ENCODE data around the gene STX10.

STX10 gene

DNA sequence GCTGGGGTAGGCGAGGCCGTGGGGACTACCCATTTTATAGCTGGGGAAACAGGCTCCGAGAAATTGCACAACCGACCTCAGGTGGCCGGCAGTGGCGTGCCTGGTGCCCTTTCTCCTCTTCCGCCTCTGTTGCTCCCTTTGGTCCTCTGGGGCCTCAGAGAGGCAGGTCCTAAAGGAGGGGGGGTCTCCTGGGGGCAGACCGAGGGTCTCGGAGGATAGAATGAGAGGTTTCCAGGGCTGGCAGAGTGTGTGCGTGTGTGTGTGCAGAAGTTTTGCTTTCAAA lies 11.3 kb downstream of the STX10 start:
- DNase-seq, result no peak

DNA sequence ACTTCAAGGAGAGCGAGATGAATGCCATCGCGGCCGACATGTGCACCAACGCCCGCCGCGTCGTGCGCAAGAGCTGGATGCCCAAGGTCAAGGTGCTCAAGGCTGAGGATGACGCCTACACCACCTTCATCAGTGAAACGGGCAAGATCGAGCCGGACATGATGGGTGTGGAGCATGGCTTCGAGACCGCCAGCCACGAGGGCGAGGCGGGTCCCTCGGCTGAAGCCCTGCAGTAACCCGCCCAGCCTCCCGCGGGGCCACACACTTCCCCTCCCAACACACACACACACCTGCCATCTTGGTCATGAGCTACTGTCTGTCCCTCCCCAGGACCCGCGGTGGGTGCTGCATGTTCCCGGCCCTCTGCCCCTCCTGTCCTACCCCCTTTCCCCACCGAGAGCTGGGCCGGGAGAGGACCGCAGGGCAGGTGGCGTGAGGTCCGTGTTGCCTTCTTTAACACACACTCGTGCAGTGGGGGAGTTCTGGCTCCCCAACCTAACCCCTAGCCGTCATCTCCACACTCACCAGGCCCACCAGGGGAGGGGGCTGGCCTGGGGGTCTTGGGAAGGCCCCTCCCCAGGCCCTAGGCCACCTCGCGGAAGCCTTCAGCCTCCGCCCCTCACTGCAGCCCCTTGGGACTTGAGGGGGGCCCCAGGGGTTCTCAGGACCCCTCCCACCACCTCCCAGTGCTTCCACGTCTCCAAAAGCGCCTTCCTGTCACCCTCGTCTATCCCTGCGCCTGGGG lies 11.8 kb downstream of the STX10 start:
- DNase-seq, result no peak

DNA sequence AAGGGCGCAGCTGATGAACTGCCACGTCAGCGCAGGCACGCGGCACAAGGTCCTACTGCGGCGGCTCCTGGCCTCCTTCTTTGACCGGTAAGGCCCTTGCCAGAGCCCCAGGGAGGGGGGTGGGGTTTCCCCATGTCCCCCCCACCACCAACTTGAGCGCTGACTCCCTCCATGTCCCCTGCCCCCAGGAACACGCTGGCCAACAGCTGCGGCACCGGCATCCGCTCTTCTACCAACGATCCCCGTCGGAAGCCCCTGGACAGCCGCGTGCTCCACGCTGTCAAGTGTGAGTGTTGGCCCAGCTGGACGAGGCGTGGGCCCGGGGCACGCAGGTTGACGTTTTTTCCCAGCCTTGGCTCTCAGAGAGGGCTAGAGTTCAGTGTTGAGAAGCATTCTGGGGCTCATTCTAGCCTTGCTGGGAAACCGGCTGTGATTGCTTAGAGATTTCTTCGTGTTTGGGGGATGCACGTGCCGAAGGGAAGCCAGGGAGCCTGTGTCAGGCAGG lies 12.8 kb downstream of the STX10 start:
- DNase-seq, result no peak

DNA sequence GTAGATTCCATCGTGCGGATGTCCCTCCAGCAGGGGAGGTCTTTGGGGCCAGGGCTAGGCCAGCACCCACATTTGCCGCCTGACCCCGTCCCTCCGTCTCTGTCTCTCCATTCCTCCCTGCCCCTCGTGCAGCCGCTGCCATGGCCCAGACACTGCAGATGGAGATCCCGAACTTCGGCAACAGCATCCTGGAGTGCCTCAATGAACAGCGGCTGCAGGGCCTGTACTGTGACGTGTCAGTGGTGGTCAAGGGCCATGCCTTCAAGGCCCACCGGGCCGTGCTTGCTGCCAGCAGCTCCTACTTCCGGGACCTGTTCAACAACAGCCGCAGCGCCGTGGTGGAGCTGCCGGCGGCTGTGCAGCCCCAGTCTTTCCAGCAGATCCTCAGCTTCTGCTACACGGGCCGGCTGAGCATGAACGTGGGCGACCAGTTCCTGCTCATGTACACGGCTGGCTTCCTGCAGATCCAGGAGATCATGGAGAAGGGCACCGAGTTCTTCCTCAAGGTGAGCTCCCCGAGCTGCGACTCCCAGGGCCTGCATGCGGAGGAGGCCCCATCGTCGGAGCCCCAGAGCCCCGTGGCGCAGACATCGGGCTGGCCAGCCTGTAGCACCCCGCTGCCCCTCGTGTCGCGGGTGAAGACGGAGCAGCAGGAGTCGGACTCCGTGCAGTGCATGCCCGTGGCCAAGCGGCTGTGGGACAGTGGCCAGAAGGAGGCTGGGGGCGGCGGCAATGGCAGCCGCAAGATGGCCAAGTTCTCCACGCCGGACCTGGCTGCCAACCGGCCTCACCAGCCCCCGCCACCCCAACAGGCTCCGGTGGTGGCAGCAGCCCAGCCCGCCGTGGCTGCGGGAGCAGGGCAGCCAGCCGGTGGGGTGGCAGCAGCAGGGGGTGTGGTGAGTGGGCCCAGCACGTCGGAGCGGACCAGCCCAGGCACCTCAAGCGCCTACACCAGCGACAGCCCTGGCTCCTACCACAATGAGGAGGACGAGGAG lies 14.8 kb downstream of the STX10 start:
- DNase-seq, result no peak

DNA sequence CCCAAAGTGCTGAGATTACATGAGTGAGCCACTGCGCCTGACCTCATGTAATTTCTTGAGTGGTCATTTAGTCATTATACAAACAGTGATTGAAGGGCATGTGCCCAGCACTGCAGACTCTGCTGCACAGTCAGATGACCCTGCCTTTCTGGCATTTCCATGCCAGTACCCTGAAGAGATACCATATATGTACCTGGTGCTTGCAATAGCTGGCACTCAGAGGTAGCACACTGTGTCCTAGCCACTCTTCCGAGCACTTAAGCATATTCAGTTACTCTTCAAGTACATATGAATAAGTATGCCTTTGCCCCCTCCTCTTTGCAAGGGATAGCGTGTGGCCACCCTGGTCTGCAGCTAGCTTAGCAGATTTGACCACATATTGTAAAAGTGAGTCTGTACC lies 15.5 kb downstream of the STX10 start:
- no peak for DNase-seq

DNA sequence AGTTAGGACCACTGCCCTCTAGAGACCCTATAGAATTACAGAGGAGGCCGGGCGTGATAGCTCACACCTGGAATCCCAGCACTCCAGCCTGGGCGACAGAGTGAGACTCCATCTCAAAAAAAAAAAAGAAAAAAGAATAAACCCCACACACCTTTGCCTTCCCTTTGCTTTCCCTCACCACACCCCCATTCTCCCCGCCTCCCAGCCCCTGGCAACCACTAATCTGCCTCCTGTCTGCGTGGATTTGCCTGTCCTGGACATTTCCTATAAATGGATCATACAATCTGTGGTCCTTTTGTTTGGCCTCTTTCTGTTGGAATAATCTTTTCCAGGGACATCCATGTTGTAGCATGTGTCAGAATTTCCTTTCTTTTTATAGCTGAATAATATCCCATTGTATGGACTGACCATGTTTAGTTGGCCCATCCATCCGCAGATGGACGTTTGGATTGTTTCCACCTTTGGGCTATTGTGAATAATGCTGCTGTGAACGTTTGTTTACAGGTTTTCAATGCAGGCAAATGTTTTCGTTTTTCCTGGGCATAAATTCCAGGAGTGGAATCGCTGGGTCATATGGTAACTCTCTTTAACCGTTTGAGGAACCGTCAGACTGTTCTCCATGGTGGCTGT lies 16.8 kb downstream of the STX10 start:
- DNase-seq, result no peak

DNA sequence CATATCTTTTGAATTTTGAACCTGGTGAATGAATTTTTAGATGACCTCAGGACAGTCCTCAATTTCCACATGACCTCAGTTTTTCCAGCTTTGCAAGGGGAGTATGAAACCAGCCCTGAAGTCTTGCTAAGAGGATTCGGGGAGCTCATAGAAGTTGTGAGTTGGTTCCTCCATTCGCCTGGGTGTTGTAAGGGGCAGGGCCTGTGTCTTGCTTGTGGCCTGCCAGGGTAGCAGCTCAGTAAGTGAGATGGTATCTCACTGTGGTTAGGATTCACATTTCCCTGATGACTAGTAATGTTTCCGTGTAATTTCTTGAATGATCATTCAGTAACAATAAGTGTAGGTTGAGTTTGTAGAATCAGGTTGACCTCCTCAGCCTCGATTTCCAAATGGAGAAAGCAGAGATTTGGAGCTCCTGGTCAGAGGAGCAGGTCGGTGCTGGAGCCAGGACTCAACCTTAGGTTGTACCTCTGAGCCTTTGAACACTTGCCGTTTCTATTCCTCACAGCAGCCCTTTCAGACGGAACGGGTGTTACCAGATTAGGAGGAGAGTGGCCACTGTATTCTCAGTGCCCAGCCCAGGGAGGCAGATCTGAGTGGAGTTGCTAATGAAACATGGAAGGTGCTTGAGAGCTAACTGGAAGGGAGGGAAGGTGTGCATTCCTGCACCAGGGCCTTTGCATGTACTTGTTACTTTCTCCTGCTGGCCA lies 17.5 kb downstream of the STX10 start:
- DNase-seq, result no peak

DNA sequence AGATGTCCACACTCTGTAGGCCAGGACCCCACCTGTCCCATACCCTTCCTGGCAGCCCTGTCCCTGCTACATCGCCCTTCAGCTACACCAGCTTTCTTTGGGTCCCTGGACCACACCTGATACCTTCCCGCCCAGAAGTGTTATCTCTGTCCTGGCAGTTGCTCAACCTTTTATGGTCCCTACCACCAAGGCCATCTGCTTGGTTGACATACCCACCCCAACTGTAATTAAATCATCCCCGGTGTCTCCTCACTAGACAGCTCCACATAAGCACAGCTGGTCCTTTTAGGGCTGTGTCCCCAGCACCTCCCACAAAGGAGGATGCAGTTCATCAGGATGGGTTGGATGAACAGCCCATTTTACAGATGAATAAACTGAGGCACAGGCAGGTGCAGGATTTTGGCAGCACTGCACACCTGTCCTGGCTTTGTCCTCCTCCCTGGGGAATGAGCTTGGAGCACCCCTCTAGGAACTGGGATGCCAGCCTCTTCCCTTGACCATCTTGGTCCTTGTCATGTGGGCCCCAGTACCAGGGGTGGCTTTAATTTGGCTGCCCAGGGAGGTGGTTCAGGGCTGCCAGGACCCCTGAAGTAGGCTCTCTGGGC lies 19.2 kb downstream of the STX10 start:
- no peak for DNase-seq

DNA sequence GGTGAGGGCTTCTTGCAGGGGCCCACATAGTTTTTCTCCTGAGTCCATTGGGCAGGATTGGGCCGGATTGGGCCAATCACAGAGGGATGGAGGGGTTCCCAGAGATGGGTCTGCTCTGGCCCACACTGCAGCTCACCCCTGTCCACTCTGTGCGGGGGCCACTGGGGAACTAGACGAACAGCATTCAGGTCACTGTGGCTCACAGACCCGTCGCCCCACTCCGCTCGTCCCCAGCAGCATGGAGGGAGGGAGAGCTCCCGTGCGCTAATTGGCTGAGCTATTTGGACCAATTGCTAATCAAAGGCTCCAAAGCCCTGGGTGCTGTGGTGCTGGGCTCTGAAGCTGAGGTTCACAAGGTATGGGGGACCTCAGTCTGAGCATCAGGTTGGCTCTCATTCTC lies 20.8 kb downstream of the STX10 start:
- DNase-seq, result no peak

DNA sequence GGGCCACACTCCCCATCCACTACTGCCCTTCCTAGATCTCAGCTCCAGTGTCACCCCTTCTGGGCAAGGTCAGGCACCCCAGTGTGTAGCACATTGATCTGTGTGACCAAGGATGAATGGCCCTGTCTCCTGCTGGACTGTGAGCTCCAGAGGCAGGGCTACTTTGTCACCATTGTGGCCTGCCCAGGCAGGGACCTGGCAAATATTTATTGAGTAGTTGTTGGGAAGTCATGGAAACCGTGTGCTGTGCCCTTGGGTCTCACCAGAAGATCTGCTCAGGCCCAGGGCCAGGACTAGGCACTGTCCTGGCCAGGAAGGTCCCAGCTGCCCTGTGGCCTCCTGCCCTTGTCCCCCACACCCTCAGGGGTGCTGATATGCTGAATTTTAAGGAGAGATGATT lies 21.6 kb downstream of the STX10 start:
- DNase-seq, result no peak

DNA sequence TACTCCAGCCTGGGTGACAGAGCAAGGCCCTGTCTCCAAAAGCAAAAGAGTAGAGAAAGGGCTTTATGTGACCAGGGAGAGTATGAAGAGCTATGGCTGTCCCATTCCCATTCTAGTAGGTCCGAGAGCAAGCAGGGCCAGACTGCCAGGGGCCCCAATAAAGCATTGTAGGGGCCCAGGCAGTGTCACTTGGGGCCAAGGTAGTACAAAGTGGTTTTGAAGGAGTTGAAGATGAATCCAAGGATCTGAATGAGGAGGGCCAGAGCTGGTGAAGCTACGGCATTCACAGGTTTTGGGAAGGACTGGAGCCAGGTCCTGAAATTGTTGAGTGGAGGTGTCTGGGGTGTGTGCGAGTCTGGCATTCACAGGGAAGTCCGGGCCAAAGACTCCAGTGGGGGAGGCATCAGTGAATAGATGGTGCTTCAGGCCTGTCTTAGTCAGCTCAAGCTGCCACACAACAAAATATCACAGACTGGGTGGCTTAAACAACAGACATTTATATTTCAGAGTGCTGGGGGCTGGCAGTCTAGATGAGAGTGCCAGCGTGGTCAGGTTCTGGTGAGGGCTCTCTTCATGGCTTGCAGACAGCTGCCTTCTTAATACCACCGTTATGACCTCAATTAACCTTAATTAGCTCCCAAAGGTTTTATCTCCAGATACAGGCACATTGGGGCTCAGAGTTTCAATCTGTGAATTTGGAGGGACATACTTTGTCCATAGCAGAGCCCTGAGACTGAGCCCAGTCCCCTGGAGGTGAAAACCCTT lies 22.2 kb downstream of the STX10 start:
- DNase-seq, result no peak

DNA sequence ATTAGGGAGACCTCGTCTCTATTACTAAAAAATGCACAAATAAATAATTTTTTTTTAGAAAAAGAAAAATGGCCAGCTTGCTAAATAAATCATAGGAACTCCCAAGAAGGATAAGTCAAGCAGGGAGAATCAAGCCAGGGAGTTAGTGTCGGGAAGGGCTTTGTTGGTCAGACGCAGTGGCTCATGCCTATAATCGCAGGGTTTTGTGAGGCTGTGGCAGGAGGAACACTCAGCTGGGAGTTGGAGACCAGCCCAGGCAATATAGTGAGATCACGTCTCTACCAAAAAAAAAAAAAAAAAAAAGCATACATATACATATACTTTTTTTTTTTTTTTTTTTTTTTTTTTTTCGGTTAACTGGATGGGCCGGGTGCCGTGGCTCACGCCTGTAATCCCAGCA lies 23.1 kb downstream of the STX10 start:
- DNase-seq, result no peak

DNA sequence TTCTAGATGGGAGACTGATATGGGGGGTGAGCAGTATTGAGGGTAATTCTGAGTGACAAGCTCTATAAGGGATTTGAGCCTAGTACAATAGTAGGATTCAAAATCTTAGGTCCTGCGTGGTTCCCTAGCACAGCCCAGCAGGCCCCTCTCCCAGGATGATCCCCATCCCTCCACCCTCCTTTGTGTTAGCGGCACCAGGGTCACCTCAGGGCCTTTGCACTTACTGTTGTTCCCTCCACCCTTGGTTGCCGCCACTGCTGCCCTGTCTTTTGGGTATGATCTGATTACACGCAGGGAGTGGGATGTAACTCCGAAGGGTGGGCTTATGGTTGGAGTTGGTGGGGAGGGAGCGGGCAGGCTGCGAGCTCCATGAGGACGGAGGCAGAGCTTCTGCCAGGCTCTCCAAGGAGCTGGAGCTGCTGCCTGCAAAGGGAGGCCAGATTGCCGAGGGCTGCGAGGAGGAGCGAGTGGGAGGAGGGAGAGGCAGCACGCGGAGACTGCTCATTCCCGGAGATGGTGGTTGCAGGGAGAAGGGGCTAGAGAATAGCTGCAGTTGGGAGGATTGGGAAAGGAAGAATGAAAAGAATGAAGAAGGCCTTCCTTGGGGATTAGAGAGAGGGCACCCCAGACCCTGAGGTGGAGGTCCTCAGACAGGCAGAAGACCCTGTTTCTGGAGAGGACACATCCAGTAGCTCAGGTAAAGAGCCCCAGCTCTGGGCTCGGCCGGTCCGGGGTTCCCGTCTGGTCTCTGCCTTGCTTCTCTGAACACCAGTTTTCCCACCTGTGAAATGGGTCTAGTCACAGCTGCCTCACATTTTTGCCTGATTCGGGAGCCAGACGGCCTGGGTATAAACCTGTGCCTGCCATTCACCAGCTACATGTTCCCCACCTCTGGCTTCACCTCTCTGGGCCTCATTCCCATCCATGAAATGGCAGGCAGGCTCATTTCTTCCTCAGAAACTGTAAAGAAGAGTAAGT lies 26.9 kb downstream of the STX10 start:
- no peak for DNase-seq

DNA sequence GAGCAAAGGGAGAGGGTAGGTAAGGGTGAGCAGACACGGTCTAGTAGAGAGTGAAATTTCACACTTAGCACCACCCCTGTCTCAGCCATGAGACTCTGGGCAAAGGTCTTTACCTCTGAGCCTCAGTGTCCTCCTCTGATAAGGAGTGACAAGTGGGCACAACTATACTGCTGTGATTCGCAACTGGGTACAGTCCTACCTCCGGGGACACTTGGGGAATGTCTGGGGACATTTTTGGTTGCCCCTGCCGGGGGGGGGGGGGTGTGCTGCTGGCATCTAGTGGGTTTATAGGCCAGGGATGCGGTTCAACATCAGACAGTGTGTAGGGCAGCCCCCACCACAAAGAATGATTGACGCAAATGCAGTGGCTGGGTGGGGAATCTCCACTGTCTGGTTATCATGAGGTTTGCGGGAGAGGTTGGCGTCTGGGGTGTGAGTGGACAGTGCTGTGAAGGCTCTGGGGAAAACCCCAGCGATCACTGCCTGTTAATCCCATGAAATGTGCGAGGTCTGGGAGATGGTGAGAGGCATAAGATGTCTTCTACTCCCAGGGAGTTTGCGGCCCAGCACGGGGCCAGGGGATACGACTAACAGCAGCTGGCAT lies 27.8 kb downstream of the STX10 start:
- no peak for DNase-seq

DNA sequence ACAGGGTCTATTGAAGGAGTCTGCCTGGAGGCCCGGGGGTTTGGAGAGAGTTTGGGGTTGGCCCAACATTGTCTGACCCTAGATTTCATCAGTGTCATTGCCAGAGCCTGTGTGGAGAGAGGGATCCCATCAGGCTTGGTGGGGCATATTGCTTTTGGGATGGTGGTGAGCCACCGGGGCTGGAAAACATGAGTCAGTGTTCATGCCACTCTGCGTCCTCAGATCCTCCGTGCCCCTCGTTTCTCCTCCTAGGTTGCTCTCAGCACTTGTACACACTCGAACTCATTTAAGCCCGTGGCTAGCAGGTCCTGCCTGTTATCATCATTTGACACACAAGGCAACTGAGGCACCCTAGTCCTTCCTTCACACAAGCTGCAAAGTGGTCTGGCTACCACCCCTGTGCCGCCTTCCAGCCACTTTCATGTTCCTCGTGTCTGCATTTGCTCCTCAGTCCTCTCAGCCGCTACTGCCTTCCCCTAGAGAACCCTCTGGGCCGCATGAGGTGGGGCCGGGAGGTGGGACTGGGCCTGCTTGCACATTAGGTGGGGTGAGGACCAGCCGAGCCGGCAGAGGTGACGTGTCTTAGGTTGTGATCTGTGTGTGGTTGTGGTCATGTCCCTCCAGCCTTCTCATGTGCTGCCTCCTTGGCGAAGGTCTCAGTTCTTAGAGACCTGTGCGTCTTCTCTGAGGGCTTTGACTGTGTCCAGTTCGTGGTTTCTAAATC lies 28.5 kb downstream of the STX10 start:
- DNase-seq, result no peak

DNA sequence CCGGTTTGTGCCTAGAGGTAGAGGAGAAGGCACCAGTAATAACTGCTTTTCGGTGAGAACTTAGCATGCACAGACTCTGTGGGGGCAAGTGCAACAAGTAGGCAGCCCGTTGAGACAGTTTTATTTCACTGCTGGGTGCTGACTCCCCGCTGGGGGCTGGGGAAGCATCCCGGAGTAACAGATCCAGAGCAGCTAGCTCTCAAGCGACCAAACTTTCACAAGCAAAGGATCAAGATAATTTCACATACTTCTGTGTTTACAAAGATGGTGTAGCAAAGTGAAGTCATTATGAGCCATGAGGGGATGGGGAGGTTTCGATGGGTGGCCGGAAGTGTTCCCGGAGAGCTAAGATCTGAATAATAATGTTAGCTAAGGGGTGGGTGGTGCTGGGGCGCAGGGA lies 29.4 kb downstream of the STX10 start:
- no peak for DNase-seq

DNA sequence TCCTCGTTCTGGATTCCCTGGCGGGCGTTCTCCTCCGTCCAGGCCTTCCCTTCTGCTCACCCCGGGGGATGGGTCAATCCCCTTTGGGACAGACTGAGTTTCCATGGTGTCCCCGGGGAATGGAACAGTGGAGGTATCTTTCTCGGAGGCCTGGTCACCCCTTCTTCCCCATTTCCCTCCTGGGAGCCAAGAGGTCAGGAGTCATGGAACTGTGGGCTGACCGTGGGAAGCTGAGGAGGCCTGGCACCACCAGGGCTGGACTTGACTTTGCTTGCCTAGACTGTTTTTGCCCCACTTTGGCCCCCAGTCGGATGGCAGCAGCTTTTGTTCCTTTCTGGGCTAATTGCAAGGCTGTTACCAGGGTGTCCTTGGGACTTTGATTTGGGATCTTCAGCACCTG lies 30.1 kb downstream of the STX10 start:
- no peak for DNase-seq

DNA sequence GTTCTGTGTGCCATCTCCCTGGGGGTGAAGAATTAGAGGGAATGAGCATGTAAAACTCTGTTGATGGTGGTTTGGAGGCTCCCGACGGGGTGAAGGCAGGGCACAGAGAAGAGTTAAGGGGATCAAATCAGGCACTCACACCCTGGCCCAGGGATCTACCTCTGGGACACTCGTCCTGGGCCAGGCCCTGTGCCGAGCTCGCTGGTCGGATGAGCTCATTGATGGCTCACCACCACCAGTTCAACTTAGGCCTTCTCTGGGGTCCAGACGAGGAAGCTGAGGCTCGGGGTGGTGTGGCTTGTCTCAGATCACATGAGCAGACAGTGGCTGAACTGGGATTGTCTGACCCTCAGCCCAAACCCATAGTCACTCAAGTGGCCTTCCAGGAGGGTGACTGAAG lies 30.5 kb downstream of the STX10 start:
- no peak for DNase-seq

DNA sequence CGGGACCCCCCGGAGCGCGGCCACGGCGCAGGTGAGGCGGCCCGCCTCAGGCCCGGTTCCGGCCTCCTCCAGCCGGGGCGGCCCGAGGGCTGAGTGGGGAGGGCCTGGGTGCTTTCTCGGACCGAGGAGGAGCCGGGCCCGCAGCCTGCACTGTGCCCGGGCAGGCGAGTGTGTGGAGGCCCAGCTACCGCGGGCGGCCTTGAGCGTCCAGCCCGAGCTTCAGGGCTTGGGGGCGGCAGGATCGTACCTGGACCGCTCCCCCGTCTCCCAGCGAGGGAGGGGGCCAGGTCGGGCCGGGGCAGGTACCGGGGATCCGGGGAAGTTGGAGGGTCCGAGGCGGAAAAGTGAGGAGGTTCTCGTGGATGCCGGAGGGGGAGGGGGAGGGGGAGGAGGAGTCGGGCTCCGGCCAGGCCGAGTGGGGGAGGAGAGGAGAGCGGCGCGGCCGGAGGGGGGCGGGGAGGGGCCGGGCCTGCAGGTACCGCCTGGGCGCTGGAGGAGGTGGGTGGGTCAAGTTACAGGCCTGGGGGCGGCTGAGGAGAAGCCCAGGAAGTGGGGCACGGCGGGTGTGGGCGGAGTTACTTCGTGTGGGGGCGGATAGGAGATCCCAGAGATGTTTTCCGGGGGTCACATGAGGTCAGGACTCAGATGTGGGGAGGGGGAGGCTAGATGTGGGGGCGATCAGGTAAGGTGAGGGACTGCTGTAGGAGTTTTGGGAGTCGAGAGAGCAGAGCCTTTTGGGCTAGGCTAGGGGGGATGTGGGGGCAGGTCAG lies 31.6 kb downstream of the STX10 start:
- DNase-seq, result no peak

All from NCI-H187 (cell line).